Testis (tissue), 3 donors: Measurements from ENCODE around the gene ZNF837. TPM values are rescaled to one million over a fixed set of nuclear protein-coding genes. Genes with fewer than 3 reads are reported as not detected.

Source experiments
- DNase-seq: peaks from one replicate; pipeline ENCODE4 v3.0.0-alpha.2; 2019
- H3K27ac ChIP-seq, 2 donors: fragments of 200-600 bp; sonication (generic); one replicate each; pipeline ENCODE4 v1.5.1; 2019
- H3K27me3 ChIP-seq: fragments of 200-600 bp; sonication (generic); one replicate; pipeline ENCODE4 v1.5.1; 2019
- H3K36me3 ChIP-seq: fragments of 200-600 bp; sonication (generic); one replicate; pipeline ENCODE4 v1.5.1; 2017; ENCODE audit warnings: low read depth; ENCODE audit errors: missing control alignments
- H3K4me1 ChIP-seq: fragments of 200-600 bp; sonication (generic); one replicate; pipeline ENCODE4 v1.5.1; 2019
- H3K4me3 ChIP-seq, 2 donors: fragments of 200-600 bp; sonication (generic); one replicate each; pipeline ENCODE4 v1.5.1; 2017 to 2019
- H3K9me3 ChIP-seq: fragments of 200-600 bp; sonication (generic); one replicate; pipeline ENCODE4 v1.5.1; 2017
- POLR2A ChIP-seq: fragments of 450-650 bp; IDR thresholded peaks from one replicate; pipeline ENCODE4 v1.6.1; 2017; ENCODE audit warnings: antibody characterized with exemption, mild to moderate bottlenecking, moderate library complexity
- WGBS, 2 donors: methylation state at CpG; one replicate each; pipeline ENCODE4 v1.1.5; 2018; 5-methylcytosine and 5-hydroxymethylcytosine counted together
- intact Hi-C: fragments of 100-400 bp; cut with DNase I; formaldehyde crosslinking; loops from one replicate; pipeline ENCODE4 v1.15.1; 2023; ENCODE audit warnings: low total_unique reads
- polyA plus RNA-seq: library from polyadenylated mRNA; stranded (reverse); fragments of 350-450 nt; fragmentation: Illumina TruSeq; extraction: RNeasy Lipid Tissue Mini Kit (QIAGEN cat#74804); gene quantifications from one replicate; pipeline ENCODE4 v1.2.3, GENCODE V29; 2014; ENCODE audit warnings: low read depth, low replicate concordance; ENCODE audit not compliant: insufficient read depth
- total RNA-seq, 2 donors: library from RNA; depleted of rRNA; stranded (reverse); fragments of >200 nt; gene quantifications; one replicate each; pipeline ENCODE4 v1.2.3, GENCODE V29; 2016
- TF ChIP-seq, protein P1 (sequence below), 3 experiments: fragments of 450-650 bp in 2 of 3; fragments of 200-600 bp in 1 of 3; sonication (generic) in 1 of 3; IDR thresholded peaks; one replicate each; pipeline ENCODE4 v1.5.1; 2016 to 2019; ENCODE audit warnings: antibody characterized with exemption in 3 of 3, mild to moderate bottlenecking in 2 of 3, moderate library complexity in 1 of 3

The ZNF837 gene
- total and polyA plus RNA-seq, 3 donors from 2014 or later = 1.3 to 9.3 (median 6.2) TPM

DNA sequence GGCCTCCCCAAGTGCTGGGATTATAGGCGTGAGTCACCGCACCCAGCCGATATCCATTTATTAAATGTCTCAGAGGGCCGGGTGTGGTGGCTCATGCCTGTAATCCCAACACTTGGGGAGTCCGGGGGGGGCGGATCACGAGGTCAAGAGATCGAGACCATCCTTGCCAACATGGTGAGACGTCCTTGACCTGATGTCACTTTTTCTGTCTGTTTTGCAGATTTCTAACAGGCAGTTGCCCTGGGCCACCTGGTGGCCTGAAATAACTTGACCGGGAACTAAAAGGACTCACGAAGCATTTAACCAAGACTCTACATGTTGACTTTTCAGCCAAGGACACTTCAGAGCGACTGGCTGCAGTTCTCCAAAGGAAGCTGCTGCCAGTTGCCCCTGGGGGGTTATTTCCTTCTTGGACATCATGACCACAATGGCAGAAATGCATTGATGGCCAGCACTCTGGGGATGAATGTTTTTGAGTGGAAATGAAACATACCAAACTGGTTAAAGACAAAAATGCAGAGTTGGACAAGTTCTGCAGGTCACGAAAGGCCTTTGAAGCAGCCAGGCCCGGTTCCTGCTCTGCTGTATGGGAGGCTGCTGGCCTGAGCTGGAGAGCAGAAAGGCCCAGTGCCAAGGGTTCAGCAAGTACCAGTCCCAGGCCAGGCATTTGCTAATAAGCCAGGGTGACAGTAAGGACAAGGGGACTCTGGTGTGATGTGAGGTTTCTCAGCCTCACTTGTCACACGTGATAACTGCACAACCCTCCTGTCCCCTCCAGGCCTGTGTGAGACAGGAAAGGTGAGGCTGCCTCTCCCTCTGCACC lies 8.3 kb downstream of the ZNF837 start:
- Histone ChIP-seq H3K36me3 (no peaks in the 10 kb centered on the region), H3K27me3 (no peaks in the 10 kb centered on the region), H3K4me3 (no peak overlapping the region), H3K4me1 (peaks cover 7% of the 10 kb centered on the region), H3K27ac (no peak overlapping the region), H3K9me3 (no peaks in the 10 kb centered on the region)
- peak; percentile 48 for DNase-seq
- no peak for TF ChIP-seq POLR2A
- TF ChIP-seq, protein P1, sequence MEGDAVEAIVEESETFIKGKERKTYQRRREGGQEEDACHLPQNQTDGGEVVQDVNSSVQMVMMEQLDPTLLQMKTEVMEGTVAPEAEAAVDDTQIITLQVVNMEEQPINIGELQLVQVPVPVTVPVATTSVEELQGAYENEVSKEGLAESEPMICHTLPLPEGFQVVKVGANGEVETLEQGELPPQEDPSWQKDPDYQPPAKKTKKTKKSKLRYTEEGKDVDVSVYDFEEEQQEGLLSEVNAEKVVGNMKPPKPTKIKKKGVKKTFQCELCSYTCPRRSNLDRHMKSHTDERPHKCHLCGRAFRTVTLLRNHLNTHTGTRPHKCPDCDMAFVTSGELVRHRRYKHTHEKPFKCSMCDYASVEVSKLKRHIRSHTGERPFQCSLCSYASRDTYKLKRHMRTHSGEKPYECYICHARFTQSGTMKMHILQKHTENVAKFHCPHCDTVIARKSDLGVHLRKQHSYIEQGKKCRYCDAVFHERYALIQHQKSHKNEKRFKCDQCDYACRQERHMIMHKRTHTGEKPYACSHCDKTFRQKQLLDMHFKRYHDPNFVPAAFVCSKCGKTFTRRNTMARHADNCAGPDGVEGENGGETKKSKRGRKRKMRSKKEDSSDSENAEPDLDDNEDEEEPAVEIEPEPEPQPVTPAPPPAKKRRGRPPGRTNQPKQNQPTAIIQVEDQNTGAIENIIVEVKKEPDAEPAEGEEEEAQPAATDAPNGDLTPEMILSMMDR (IDR thresholded peaks at IDR 0.05) = peak in 1 of 3 experiments; percentile 31
- 55 to 64% methylated on average over 14 to 15 of the region's 15 CpGs for WGBS, 2 donors
- intact Hi-C loops = no loop called here

DNA sequence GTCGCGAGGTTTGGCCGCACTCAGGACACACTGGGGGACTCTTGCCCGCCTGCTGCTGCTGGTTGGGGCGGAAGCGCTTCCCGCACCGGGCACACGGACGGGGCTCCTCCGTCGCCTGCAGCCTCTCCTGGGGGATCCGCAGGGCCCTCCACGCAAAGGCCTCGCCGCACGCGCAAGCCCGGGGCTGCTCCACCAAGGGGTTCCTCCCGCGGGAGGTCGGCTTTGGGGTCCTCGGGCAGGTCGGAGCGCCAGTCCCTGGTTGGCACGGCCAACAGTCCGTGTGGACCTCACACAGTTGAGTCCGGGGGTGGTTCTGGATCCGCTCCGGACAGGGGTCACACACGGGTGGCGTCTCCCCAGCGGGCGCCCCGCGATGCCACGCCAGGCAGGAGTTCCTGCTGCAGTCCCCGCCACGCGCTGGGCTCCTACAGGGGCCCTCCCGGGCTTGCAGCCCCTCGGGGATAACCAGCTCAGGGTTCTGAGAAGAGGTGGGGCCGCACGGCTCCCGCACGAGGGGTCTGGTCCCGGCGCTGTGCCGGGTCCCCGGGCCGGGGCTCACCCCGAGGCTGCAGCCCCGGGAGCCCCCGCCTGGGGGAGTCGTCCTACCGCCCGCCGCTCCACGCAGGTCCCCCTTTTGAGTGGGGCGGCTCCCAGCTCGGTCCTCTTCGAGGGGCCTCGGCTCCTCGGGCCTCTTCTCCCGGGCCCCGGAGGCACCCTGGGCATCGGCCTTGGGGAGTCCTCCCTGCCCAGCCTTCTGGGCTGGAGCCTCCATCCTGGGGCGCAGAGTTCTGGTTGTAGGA lies 12.1 kb downstream of the ZNF837 start:
- intact Hi-C loops = no loop called here
- no peak for DNase-seq
- 60 to 81% methylated on average over 37 to 68 of the region's 68 CpGs for WGBS, 2 donors
- H3K4me3 ChIP-seq = peak overlapping the region; percentile 21 to 48
- no peak overlapping the region for H3K27ac ChIP-seq
- H3K4me1 ChIP-seq = peaks cover 7% of the 10 kb centered on the region
- TF ChIP-seq, protein P1 (IDR thresholded peaks at IDR 0.05) = no peak
- TF ChIP-seq POLR2A = no peak
- H3K9me3 ChIP-seq = no peaks in the 10 kb centered on the region
- no peaks in the 10 kb centered on the region for H3K27me3 ChIP-seq
- no peaks in the 10 kb centered on the region for H3K36me3 ChIP-seq

DNA sequence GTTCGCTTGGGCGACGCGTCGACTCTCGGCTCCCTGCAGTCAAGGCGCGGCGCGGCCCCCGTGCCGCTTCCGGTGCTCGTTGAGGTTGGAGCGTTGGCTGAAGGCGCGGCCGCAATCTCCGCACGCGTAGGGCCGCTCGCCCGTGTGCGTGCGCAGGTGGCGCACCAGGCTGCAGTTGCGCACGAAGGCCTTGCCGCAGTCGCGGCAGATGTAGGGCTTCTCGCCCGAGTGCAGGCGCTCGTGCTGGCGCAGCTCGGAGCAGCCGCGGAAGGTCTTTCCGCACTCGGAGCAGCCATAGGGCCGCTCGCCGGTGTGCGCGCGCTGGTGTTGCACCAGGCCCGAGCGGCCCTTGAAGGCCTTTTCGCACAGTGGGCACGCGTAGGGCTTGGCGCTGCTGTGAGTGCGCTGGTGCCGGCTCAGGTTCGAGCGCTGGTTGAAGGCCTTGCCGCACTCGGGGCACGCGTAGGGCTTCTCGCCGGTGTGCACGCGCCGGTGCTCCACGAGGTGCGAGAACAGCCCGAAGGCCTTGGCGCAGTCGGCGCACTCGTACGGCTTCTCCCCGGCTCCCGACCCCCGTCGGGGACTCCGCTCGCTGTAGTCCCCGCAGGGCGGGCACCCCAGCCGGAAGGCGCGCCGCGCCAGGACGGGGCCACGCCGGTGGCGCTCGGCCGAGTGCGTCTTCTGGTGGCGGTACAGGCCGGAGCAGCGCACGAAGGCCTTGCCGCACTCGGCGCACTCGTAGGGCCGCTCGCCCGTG lies 13.0 kb downstream of the ZNF837 start:
- Histone ChIP-seq H3K36me3 (no peaks in the 10 kb centered on the region), H3K4me3 (peak overlapping the region; percentile 21 to 48), H3K27ac (peak overlapping the region in 1 of 2 donors; percentile 16), H3K27me3 (no peaks in the 10 kb centered on the region), H3K9me3 (no peaks in the 10 kb centered on the region), H3K4me1 (peaks cover 6% of the 10 kb centered on the region)
- DNase-seq = peak; percentile 37
- TF ChIP-seq, protein P1 (IDR thresholded peaks at IDR 0.05) = no peak
- no peak for TF ChIP-seq POLR2A
- intact Hi-C loops = no loop called here
- 63 to 68% methylated on average over 44 to 88 of the region's 106 CpGs for WGBS, 2 donors

DNA sequence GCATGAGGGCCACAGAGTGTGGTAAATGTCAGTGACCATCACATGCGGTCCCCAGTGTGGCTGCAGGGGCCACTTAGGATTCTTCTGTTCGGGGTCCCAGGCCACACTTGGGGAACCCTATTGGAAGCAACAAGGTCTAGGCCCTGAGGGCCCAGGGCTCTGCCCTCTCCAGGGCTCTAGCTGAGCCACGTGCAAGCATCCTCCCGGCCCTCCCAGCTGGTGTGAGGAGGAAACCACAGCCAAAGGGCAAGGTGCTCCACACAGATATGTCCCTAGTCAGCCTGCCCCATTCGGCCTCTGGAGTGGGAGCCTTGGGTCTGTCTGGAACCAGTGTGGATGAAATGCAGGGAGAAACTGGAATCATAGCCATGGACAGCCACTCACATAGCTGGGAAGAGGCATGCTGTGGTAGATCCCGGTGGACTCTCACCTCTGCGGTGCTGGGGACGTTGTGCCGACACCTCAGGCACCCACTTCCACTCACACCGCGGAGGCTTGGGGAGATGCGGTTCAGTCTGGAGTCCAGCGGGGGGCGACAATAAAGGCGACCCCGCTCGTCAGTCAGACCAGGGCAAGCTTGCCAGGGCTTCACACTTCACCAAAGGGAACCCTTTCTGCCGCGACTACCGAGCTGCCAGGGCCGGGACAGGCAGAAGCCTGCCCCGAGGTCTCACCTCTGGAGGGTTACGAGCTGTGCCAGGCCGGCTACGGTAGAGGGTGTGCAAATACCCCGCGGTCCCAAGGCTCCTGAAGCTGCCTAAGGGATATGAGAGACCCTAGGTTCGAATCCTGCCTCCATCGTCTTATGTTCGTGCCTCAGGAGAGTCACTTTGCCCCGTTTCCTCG lies 14.0 kb downstream of the ZNF837 start:
- H3K36me3 ChIP-seq = no peaks in the 10 kb centered on the region
- H3K27ac ChIP-seq = peak overlapping the region in 1 of 2 donors; percentile 16
- H3K4me1 ChIP-seq = no peaks in the 10 kb centered on the region
- no peaks in the 10 kb centered on the region for H3K27me3 ChIP-seq
- peak overlapping the region in 1 of 2 donors; percentile 48 for H3K4me3 ChIP-seq
- intact Hi-C loops = no loop called here
- no peaks in the 10 kb centered on the region for H3K9me3 ChIP-seq
- TF ChIP-seq, protein P1 (IDR thresholded peaks at IDR 0.05) = no peak
- no peak for TF ChIP-seq POLR2A
- DNase-seq = no peak
- WGBS, 2 donors = 77 to 83% methylated on average over 19 to 32 of the region's 32 CpGs
